Stimulated activated CD4-positive, alpha-beta T cell treated with anti-CD3 and anti-CD28 coated beads, Interleukin-4, amount 100 ng/mL, for 1 hour (primary cell): Measurements from ENCODE around the gene TELO2.

Experiments used
- DNase-seq: peaks from one replicate; pipeline ENCODE4 v3.0.0-alpha.2; 2020

Gene TELO2

DNA sequence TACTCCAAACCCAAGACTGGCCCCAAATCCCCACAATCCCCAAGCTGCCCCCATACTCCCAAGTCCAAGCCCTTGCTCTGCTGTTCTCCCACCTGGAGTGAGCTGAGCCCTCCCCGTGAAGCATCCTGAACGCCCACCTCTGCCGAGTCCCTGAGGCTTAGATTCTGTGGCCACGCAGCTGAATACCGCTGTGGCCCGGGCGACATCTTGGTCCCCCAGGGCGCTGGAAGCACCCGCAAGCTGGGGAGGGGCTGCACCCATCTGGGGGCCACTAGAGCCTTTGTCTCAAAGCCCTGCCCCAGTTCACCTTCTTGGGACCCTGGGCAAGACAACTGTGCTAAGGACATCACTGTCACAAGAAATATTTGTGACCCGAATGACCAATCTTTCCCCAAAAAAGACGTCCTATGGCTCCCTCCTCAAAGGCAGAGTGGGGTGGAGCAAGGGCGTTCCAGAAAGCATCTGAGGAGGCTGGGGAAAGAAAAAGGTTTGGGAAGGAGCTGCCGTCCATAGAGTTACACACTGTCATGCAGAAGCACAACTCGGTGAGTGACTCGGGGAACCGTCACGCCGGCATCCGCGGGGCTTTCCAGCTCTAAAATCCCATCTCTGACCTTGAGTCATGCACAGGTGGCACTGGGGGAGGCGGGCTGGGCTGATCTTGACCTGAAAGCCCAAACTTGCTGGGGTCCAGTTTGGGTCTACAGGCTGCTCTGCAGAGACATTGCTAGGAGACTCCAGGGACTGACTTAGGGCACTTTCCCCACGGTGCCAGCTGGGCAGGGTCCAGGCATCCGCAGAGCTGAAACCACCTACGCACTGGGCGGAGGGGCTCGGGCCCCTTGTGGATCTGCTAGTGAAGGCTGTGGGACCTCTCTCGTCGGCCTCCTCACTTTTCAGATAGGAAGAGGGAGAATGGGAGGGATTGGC lies 11.0 kb upstream of the TELO2 start:
- DNase-seq, result no peak

DNA sequence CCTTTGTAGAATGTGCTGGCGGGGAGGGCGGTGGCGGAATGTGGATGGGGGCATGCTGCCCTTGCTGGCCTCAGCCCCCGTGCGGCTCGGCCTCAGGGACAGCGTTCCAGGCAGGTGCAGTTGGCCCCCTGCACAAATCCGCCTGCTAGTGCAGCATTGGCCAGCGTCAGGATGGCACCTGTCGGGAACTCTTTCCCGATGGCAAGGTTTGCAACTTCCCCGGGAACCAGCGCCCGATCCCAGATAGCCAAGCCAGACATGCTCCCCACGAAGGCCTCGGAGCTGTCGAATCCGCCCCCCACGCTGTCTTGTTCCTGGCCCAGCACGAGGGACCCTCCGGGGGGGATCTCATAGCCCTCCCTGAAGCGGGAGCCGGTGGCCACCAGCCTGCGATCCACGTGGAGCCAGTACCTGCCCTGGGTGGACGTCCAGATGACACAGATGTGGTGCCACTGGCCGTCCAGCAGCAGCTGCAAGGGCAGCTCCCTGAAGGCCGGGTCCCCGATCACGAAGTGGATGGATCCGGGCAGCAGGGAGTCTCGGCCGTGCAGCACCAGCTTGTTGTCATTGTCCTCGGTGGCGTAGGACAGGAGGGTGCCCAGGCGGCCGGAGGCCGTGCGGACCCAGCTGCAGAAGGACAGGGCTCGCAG lies 7.2 kb upstream of the TELO2 start:
- DNase-seq, result no peak

DNA sequence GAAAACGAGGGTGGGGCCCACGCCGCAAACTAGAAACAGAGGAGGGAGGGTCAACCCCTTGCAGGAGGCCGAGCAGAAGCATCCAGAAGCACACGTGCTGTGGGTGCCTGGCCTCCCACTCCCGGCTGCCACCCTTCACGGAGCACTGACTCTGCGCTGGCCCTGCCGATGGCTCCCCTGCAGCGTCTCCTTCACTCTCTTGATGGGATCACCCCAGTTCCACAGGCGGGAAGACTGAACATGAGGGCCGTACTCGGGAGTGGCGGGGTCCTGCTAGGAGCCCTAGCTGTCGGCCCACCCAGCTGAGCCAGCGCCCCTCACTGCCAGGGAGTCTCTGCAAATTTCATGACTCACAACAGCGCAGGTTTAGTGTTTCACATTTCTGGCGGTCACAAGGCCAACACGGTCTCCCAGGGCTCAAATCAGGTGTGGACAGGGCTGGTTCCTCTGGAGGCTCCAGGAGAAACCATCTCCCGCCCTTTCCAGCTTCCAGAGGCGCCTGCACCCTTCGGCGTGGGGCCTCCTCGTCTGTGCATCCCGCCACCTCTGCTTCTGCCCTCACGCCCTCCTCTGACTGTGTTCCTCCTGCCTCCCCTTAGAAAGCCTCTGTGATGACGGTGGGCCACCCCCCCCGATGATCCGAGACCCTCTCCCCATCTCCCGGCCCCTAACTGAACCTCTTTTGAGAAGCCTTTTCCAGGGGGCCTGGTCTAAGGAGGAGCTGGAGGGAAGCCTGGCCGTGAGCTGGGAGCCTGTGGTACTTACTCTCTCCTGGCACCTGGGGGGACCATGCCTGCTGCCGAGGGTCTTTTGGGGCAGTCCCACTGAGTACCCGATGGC lies 6.4 kb upstream of the TELO2 start:
- no peak for DNase-seq

DNA sequence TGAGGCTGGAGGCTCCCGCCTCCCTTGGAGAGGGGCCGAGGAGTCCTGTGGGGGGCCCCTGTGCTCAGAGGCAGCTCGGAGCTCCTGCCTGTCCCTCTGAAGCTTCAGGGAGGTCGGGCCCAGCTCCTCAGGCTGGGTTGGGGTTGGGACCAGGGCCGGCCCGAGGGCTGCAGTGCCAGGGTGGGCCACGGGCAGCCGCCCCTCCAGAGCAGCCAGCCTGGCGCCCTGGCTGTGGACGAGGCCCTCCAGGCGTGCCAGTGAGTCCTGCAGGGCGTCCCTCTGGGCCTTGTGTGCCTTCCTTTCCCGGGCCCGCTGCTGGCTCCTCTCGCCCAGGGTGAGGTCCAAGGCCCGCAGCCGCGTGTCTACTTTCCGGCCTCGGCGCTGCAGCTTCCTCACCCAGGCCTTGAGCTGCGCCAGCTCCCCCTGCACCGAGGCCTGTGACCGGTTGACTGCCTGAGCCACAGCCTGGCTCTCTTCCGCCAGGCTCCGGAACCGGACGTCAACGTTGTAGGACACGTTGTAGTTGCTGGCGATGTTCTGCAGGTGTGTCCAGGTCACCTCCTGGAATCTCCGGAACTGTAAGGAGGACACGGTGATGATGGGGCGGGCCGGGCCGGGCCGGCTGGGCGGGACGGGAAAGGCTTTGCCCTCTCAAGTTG lies 5.6 kb upstream of the TELO2 start:
- DNase-seq, result no peak

DNA sequence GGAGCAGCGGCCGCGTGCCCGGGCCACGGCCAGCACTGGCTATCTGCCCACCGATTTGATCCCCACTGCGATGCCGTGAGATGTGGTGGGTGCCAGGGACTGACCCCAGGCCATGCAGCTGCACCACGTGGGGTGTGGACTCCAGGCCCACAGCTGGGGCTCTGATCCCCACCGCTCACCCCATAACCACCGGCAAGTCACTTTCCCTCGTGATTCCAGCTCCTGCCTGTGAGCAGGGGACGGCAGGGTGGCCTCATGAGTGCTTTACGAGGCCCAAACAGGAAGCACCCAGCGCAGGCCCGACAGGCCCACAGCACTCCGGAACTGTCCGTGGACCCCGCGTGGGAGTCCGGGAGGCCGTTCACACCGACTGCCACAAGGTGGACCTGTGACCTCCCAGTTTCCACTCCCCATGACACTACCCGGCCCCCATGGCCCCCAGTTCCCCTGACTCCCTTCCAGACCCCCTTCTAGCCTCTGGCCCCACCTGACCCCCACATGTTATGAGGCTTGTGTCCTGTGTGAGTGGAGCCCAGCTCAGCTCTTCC lies 5.0 kb upstream of the TELO2 start:
- no peak for DNase-seq

DNA sequence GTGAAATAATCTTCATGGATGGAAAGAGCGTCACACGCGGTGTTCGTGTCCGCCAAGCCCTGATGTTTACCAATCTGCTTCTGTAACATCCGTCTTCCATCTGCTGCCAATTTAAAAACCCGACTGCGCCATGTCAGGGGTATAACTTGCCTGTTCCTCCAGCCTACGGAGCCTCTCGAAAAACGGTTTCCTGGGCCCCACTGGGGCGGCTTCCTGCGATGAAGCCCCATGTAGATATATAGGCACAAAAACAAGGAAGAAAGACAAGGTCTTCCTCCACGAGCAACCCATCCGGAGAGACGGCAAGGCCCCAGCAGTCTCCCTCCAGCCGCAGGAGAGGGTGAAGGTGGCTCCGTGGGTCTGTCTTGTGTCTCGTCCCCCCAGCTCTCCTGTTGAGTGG lies 4.5 kb upstream of the TELO2 start, which contains the start of gene PTX4:
TSS of gene PTX4 (minus strand) at position 326 of the 400 bp plus-strand sequence. CDS start at position 291, 35 bp downstream.
- no peak for DNase-seq

DNA sequence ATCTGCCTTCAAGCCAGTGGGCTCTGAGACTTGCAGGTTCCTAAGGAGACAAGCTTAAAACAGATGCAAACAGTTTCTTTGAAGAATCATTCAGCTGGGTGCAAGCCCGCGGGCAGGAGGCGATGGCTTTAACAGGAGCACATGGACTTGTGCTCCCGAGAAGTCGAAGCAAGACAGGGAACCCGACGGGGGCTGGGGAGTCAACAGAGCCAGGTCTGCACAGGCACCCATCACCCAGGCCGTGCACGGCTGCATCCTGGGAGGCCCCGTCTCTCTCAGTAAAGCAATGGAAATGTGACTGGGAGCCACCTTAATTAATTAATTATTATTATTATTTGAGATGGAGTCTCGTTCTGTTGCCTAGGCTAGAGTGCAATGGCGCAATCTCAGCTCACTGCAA lies 4.1 kb upstream of the TELO2 start:
- DNase-seq, result no peak

DNA sequence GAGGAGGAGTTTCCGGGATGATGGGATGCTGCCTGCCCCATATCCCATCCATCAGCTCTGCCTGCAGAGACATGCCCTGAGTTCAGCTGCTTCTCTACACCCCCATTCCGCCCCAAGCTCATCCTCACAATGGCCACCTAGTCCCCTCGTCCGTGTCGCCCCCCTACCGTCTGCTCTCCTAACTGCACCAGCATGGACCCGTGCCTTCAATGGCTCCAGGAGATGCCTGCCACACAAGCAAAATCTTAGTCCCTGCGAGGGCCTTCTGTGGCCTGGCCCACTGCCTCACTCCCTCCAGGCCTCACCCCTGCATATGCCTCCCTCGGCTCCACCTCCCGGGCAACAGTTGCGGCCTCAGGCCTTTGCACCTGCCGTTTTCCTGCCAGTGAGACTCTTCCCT lies 1.8 kb upstream of the TELO2 start:
- no peak for DNase-seq

DNA sequence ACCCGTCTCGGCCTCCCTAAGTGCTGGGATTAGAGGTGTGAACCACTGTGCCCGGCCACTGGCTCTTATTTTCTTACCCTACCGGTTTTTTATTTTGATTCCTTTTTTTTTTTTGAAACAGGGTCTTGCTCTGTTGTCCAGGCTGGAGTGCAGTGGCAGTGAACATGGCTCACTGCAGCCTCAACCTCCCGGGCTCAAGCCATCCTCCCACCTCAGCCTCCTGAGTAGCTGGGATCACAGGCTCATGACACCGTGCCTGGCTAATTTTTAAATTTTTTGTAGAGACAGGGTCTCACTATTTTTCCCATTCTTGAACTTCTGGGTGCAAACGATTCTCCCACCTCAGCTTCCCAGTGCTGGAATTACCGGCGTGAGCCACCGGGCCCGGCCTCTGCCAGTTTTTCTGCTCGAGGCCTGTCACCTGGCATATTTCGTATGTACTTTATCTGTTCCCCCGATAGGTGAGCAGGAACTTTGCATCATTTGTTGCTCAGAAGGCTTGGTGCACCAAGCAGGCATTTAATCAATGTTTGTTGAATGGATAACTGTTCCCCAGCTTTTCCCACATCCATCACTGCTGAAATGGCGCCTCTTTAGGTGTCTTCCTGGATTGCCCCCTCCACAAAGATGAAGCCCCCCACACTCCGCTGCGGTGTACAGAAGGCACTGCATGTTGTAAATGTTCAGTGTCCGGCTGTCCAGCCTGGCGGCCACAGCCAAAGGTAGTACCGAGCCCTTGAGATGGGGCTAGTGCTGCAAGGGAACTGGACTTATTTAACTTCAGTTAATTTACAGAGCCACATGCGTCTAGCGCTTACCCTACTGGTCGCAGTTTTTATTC lies 858 bp upstream of the TELO2 start:
- no peak for DNase-seq

DNA sequence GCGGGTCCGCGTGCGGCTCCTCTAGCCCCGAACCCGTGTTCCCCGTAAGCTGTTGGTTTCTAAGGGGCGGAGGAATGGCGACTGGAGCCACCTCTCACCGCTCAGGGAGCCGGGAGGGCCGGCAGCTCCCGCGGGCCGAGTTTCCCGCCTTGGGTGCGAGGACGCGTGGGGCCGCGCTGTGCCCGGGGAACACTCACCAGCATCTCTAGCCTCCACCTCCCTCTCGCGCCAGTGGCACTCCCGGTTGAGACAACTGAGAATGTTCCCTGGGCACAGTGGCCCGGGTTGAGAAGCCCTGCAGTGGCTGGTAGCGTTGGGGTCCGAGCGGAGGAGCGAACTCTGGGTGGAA lies 560 bp downstream of the TELO2 start:
- DNase-seq, result no peak

DNA sequence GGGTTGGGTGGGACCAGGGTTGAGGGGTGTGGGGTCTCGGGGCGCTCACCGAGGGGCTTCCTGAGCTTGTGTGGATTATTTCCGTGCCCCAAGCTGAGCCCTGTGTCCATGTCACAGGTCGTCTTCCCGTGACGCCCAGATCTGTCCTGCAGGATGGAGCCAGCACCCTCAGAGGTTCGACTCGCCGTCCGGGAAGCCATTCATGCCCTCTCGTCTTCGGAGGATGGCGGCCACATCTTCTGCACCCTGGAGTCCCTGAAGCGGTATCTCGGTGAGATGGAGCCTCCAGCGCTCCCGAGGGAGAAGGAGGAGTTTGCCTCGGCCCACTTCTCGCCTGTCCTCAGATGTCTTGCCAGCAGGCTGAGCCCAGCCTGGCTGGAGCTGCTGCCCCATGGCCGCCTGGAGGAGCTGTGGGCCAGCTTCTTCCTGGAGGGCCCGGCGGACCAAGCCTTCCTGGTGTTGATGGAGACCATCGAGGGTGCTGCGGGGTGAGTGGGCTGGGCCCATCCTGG lies 1.0 kb downstream of the TELO2 start:
- DNase-seq, result no peak

DNA sequence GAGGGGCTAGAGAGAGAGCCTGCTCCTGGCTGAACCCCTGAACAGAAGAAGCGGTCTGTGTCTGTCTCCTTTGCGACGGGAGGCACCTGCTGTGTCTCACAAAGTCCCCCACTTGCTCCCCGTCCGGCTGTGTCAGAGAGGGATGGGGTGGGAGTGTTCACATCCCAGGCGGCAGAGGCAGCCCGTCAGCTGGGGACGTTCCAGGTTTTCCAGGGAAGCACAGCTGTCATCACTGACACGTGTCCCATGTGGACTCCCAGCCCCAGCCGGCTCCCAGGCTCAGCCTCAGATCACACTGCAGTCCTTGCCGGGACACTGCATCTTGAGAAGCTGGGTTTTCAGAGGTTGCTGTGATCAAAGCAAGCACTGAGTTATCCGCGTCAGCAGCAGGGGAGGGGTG lies 1.6 kb downstream of the TELO2 start:
- DNase-seq, result no peak

DNA sequence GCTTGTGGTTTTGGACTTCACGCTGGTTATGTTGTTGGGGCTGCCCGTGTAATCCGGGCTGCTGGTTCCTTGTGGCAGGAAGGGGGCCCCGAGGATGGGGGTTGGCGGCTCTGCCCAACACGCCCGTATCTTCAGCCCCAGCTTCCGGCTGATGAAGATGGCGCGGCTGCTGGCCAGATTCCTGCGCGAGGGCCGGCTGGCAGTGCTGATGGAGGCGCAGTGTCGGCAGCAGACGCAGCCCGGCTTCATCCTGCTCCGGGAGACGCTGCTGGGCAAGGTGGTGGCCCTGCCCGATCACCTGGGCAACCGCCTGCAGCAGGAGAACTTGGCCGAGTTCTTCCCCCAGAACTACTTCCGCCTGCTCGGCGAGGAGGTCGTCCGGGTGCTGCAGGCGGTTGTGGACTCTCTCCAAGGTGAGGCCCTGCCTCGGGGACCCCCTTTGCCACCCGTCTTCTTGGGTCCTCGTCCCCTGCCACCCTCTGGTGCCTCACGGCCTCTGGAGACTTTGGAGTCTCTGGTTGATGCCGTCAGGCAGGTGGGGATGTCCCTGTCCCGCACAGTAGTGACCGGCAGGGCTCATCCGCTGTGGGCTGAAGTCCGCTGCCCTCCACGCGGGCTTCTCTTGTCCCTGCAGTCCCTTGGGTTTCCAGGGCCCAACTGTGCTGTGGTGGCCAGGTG lies 2.2 kb downstream of the TELO2 start:
- DNase-seq, result no peak

DNA sequence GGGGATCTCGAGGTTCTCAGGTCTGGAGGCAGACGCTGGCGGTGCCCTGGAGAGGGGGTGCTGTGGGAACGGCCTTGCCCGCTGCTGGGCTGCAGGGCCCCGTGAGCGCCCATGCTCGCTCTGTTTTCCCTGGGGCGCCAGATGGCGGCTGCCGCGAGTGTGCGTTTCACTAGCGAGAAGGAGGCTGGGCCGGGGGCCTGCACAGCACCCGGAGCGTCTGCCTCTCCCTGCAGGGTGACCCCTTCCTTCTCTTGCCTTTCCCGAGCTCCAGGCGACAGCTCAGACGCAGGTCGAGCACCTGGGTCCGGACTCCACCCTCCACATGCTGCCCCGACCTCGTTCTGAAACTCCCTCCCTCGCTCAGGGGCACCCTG lies 2.7 kb downstream of the TELO2 start:
- DNase-seq, result no peak

DNA sequence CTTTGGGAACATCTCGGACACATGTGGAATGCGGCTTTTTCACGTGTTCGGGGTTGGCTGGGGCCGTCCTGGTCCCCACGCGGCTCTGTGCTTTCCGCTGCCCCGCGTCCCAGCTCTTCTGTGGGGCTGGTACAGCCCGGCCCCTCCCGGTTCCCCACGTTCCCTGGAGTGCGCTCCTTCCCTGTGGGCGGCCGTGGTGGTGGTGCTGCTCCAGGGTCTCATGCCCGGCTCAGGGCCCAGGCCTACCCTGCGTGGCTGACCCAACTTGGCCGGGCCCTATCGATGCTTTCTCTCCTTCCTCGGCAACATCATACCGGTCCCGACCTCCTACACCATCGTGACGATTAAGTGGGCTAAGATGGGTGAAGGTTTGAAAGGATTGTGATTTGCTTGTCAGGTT lies 3.3 kb downstream of the TELO2 start:
- no peak for DNase-seq

DNA sequence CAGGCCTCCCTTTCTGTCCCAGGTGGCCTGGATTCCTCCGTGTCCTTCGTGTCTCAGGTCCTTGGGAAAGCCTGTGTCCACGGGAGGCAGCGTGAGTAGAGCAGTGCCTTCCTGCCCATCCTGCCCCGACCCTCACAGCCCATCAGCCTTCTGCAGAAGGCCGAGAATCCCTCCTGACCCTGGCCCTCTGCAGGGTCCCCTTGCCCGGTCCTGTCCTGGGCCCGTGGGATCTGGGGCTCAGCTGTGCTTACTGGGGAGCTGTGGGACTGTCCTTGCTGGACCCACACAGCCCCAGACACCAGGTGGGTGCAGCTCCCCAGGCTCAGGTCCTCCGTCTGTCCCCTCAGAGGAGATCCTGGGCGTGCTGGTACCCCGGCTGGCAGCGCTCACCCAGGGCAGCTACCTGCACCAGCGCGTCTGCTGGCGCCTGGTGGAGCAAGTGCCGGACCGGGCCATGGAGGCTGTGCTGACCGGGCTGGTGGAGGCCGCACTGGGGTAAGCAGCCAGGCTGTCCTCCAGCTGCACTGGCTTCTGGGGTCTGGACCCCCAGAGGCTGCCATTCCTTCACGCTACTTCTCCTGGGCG lies 3.9 kb downstream of the TELO2 start:
- DNase-seq, result no peak

DNA sequence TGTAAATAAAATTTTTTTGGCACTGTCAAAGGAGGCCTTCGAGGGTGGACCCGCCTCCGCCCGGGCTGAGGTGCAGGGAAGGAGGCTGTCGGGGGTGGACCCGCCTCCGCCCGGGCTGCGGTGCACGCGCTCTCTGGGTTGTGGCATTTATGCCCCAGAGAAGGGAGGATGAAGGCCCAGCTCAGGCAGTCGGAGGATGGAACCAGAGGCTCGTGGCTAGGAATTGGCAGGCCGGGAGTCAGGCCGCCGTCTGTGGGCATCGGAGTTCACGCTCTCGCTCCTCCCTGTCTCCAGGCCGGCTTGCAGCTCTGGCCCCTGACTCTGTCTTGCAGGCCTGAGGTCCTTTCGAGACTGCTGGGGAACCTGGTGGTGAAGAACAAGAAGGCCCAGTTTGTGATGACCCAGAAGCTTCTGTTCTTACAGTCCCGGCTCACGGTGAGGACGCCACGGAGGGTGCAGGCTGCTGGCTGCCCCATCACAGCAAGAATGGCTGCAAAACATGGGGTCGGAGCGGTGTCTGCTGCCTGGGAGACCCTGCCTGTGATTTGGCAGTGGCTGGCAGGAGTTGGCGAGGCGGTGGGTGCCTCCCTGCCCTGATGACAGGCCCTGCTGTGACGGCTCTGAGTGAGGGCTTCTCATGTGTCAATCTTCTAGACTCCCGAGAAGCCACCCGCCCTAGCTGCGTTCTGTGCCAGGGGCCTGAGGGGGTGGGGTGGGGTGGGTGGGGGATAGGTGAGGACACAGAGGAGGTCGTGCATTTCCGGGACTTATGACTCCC lies 5.9 kb downstream of the TELO2 start:
- DNase-seq, result no peak

DNA sequence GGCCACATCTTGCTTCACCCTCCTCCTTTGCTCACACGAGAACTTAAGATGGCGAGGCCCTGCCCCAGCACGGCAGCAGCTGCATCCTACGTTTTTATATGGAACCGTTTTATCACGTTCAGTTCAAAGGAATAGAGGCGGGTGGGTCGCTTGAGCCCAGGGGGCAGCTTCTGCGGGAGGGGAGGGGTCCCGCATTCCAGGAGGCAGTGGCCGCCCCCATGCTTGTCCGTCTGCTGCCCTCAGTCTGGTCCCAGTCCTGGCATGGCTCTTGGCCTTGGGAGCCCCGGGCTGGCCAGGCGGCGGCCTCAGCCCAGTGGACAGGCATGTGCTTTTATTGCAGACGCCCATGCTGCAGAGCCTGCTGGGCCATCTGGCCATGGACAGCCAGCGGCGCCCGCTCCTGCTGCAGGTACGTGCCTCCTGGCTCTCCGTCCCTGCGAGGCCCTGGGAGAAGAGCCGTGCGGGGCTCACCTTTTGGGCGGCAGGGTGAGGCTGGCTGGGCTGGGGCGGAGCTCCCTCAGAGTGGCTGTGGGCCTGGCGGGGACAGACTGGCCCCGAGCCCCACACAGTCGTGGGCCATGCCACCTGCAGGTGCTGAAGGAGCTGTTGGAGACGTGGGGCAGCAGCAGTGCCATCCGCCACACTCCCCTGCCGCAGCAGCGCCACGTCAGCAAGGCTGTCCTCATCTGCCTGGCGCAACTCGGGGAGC lies 6.8 kb downstream of the TELO2 start:
- DNase-seq, result no peak
